Measurements from ENCODE around the gene ARVCF.

DNA sequence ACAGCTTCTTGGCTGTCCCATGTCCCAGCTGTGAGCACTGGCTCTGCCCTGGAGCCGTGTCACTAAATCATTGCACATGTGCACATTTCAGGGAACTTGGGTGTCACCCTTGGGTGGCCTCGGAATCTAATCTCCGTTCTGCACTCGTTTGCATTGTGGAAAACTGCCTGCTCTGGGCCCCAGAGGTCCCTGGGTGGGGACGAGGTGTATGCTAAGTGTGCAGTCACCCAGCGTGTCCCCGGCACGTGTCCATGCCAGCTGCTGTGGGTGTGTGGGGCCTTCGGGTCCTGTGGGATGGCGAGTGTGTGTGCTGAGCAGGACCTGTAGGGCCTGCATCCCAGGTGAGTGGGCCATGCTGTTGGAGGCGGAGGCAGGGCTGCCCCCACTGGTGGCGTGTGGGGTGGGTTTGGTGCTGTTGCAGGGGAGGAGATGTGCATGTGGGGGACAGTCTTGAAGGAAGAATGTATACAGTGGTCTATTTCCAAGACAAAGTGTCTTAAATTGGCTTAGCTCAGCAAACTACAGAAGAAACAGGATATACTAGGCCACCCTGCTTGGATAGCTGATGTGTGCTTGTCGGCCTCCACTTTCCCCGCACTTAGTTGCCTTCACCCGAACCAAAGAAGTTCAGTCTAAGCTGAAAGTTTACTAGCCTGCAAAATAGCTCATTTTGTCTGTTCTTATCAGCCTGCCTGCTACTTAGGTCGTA, 18.9 kb upstream of the ARVCF start:
- TF ChIP-seq POLR2A (IDR thresholded peaks at IDR 0.05), result no peak
- TF ChIP-seq, protein P1, sequence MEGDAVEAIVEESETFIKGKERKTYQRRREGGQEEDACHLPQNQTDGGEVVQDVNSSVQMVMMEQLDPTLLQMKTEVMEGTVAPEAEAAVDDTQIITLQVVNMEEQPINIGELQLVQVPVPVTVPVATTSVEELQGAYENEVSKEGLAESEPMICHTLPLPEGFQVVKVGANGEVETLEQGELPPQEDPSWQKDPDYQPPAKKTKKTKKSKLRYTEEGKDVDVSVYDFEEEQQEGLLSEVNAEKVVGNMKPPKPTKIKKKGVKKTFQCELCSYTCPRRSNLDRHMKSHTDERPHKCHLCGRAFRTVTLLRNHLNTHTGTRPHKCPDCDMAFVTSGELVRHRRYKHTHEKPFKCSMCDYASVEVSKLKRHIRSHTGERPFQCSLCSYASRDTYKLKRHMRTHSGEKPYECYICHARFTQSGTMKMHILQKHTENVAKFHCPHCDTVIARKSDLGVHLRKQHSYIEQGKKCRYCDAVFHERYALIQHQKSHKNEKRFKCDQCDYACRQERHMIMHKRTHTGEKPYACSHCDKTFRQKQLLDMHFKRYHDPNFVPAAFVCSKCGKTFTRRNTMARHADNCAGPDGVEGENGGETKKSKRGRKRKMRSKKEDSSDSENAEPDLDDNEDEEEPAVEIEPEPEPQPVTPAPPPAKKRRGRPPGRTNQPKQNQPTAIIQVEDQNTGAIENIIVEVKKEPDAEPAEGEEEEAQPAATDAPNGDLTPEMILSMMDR (IDR thresholded peaks at IDR 0.05), result no peak
